ENCODE data around the gene HS3ST6. TPM values are rescaled to one million over a fixed set of nuclear protein-coding genes. Genes with fewer than 3 reads are reported as not detected.
A peak's percentile ranks its signal among the peaks of the same experiment; 100 is the strongest.

Gene HS3ST6
- total RNA-seq, 2 donors from 2014 or later = not detected

DNA sequence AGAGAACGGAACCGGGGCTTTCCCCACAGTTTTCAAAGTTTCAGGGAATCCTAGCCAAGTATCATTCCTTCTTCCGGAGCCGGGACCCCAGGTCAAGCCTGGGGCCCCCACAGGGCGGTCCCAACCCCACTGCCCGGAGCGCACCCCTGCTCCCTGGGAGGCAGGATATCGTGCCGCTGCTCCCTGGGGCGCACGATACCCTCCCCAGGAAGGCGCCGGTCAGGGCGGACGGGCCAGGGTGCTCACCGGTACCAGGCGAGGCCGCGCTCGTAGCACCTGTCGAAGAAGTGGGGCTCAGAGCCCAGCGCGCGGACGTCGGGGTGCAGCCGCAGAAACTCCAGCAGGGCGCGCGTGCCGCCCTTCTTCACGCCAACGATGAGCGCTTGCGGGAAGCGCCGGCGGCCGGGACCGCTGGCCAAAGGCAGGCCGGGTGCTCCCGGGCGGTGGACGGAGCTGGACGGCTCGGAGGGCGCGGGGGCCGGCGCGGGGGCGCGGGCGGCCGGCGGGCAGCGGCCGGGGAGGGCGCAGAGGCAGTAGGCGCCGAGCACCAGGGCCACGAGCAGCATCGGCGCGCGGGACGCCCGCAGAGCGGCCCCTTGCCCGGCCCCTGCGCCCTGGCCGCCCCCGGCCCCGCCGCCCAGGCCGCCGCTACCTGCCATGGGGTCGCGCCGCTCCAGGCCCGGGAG is 407 bp downstream of the HS3ST6 start:
- TF ChIP-seq, protein P1, sequence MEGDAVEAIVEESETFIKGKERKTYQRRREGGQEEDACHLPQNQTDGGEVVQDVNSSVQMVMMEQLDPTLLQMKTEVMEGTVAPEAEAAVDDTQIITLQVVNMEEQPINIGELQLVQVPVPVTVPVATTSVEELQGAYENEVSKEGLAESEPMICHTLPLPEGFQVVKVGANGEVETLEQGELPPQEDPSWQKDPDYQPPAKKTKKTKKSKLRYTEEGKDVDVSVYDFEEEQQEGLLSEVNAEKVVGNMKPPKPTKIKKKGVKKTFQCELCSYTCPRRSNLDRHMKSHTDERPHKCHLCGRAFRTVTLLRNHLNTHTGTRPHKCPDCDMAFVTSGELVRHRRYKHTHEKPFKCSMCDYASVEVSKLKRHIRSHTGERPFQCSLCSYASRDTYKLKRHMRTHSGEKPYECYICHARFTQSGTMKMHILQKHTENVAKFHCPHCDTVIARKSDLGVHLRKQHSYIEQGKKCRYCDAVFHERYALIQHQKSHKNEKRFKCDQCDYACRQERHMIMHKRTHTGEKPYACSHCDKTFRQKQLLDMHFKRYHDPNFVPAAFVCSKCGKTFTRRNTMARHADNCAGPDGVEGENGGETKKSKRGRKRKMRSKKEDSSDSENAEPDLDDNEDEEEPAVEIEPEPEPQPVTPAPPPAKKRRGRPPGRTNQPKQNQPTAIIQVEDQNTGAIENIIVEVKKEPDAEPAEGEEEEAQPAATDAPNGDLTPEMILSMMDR (conservative IDR thresholded peaks at IDR 0.05) = no peak
- no peaks in the 10 kb centered on the region for H3K36me3 Mint-ChIP-seq (ENCODE audit: low read depth)
- DNase-seq = no peak
- no peak overlapping the region for H3K9ac ChIP-seq (ENCODE audit: extremely low read depth, low read length, poor library complexity, severe bottlenecking)
- peak overlapping the region; percentile 25 for H3K4me3 Mint-ChIP-seq
- H3K27me3 Mint-ChIP-seq (ENCODE audit: insufficient read depth) = peaks cover 79% of the 10 kb centered on the region
- H3K36me3 ChIP-seq (ENCODE audit: control insufficient read depth, insufficient read depth, low read length) = no peaks in the 10 kb centered on the region
- no peaks in the 10 kb centered on the region for H3K9me3 Mint-ChIP-seq
- H3K27ac ChIP-seq (ENCODE audit: low read depth, low read length) = no peak overlapping the region
- no peaks in the 10 kb centered on the region for H3K4me1 ChIP-seq (ENCODE audit: control insufficient read depth, insufficient read depth, low read length)
- peaks cover 89% of the 10 kb centered on the region for H3K27me3 ChIP-seq (ENCODE audit: control insufficient read depth, insufficient read depth, low read length, poor library complexity, severe bottlenecking)
- 3 to 6% methylated on average over 5 to 79 of the region's 81 CpGs for WGBS, 2 experiments (ENCODE audit: insufficient coverage in 1 of 2, insufficient read length in 1 of 2)
- no peaks in the 10 kb centered on the region for H3K9me3 ChIP-seq (ENCODE audit: control insufficient read depth, low read length)
- H3K4me1 Mint-ChIP-seq = peaks cover 2% of the 10 kb centered on the region
- H3K4me3 ChIP-seq (ENCODE audit: low read length) = no peak overlapping the region
- no peak overlapping the region for H3K27ac Mint-ChIP-seq

DNA sequence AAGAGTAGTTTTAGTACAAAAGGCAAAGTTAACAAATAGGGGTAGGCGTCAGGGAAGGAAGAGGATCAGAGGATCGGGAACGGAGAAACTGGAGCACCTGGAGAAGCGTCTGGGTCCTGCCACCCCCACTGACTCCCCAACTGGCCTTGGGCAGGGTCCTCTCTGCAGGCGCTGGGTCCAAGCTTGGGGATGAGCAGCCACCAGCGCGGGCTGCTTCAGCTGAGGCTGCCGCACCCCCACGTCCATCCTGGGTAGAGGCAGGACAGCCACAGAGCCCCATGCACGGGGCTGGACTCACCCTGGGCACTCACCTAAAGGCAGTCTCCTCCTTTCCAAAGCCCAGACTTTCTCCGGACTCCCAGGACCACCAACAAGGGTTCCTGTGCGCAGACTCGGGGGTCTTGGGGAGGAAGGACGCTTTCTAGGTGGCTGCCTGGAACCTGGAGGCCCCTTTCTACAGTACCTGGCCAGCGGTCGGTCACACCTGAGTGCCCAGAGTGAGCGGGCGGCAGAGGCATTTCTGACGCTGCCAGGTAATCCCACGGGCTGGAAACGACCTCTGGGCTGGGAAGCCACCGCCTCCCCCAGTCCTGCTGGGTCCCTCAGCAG is 1.1 kb downstream of the HS3ST6 start:
- Histone ChIP-seq H3K9me3 (ENCODE audit: control insufficient read depth, low read length) (no peaks in the 10 kb centered on the region), H3K27ac (ENCODE audit: low read depth, low read length) (no peak overlapping the region), H3K9ac (ENCODE audit: extremely low read depth, low read length, poor library complexity, severe bottlenecking) (no peak overlapping the region), H3K27me3 (ENCODE audit: control insufficient read depth, insufficient read depth, low read length, poor library complexity, severe bottlenecking) (peaks cover 82% of the 10 kb centered on the region), H3K4me1 (ENCODE audit: control insufficient read depth, insufficient read depth, low read length) (no peaks in the 10 kb centered on the region), H3K4me3 (ENCODE audit: low read length) (no peak overlapping the region), H3K36me3 (ENCODE audit: control insufficient read depth, insufficient read depth, low read length) (no peaks in the 10 kb centered on the region)
- 10 to 15% methylated on average over 18 to 22 of the region's 22 CpGs for WGBS, 2 experiments (ENCODE audit: insufficient coverage in 1 of 2, insufficient read length in 1 of 2)
- peaks cover 74% of the 10 kb centered on the region for H3K27me3 Mint-ChIP-seq (ENCODE audit: insufficient read depth)
- TF ChIP-seq, protein P1 (conservative IDR thresholded peaks at IDR 0.05) = no peak
- no peaks in the 10 kb centered on the region for H3K9me3 Mint-ChIP-seq
- peaks cover 2% of the 10 kb centered on the region for H3K4me1 Mint-ChIP-seq
- peak overlapping the region; percentile 25 for H3K4me3 Mint-ChIP-seq
- no peaks in the 10 kb centered on the region for H3K36me3 Mint-ChIP-seq (ENCODE audit: low read depth)
- DNase-seq = no peak
- H3K27ac Mint-ChIP-seq = no peak overlapping the region

DNA sequence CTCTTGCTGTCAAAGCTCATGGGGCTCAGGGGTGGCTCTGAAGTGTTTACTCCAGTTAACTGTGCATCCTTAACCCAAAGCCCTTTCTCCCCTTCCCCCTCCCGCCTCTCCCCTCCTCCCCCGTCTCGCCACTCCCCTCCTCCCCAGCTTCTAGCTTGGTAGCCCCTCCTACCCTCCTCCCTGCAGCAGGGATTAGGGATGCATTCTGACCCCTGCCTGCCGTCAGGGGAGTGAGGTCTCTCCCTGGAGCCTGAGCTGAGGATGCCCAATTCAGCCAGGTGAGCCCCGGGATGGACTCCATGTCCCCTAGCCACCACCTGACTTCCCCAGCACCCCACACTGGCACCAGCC is 1.6 kb downstream of the HS3ST6 start:
- no peak overlapping the region for H3K4me3 Mint-ChIP-seq
- peak; percentile 69 for DNase-seq

More for the DNA sequence above, 1.6 kb downstream of the HS3ST6 start:
- Histone ChIP-seq H3K36me3 (ENCODE audit: control insufficient read depth, insufficient read depth, low read length) (no peaks in the 10 kb centered on the region), H3K9me3 (ENCODE audit: control insufficient read depth, low read length) (no peaks in the 10 kb centered on the region), H3K4me3 (ENCODE audit: low read length) (no peak overlapping the region), H3K27ac (ENCODE audit: low read depth, low read length) (no peak overlapping the region), H3K4me1 (ENCODE audit: control insufficient read depth, insufficient read depth, low read length) (no peaks in the 10 kb centered on the region), H3K9ac (ENCODE audit: extremely low read depth, low read length, poor library complexity, severe bottlenecking) (no peak overlapping the region), H3K27me3 (ENCODE audit: control insufficient read depth, insufficient read depth, low read length, poor library complexity, severe bottlenecking) (peaks cover 77% of the 10 kb centered on the region)
- H3K27ac Mint-ChIP-seq = no peak overlapping the region
- H3K27me3 Mint-ChIP-seq (ENCODE audit: insufficient read depth) = peaks cover 70% of the 10 kb centered on the region
- H3K9me3 Mint-ChIP-seq = no peaks in the 10 kb centered on the region
- TF ChIP-seq, protein P1 (conservative IDR thresholded peaks at IDR 0.05) = no peak
- WGBS, 2 experiments (ENCODE audit: insufficient coverage in 1 of 2, insufficient read length in 1 of 2) = 12 to 17% methylated on average over 2 to 5 of the region's 5 CpGs
- peaks cover 2% of the 10 kb centered on the region for H3K4me1 Mint-ChIP-seq
- no peaks in the 10 kb centered on the region for H3K36me3 Mint-ChIP-seq (ENCODE audit: low read depth)

All from endodermal cell (in vitro differentiated cells).